Uterus (tissue), 2 donors: ENCODE results near the gene KRT6C.

ENCODE experiments used
- POLR2A ChIP-seq, 2 donors: fragments of 450-650 bp; IDR thresholded peaks; one replicate each; pipeline ENCODE4 v1.6.1; 2016; ENCODE audit warnings: antibody characterized with exemption in 2 of 2, mild to moderate bottlenecking in 1 of 2, moderate library complexity in 1 of 2
- TF ChIP-seq, protein P1 (sequence below), 4 experiments: fragments of 200-600 bp in 2 of 4; fragments of 450-650 bp in 2 of 4; sonication (generic) in 2 of 4; IDR thresholded peaks; one replicate each; pipeline ENCODE4 v1.5.1; 2016 to 2019; ENCODE audit warnings: antibody characterized with exemption in 4 of 4, mild to moderate bottlenecking in 2 of 4, moderate library complexity in 1 of 4

DNA sequence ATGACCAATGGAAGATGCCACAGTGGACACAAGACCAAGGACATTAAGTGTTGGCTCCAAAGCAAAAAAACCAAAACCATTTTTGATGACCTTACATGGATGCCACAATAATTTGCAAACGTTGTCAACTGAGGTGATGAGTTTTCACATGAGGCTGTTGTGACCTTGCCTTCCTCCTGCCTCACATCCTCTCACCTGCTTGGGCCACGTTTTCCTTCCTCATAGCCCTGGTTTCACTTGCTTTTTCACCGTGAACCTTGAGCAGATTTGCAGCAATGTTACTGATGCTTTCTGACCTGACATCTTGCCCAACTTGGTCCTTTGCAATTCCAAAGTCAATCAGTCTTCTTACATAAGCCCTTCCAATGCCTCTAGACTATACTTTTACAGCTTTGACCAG is 25.4 kb downstream of the KRT6C start:
- TF ChIP-seq, protein P1, sequence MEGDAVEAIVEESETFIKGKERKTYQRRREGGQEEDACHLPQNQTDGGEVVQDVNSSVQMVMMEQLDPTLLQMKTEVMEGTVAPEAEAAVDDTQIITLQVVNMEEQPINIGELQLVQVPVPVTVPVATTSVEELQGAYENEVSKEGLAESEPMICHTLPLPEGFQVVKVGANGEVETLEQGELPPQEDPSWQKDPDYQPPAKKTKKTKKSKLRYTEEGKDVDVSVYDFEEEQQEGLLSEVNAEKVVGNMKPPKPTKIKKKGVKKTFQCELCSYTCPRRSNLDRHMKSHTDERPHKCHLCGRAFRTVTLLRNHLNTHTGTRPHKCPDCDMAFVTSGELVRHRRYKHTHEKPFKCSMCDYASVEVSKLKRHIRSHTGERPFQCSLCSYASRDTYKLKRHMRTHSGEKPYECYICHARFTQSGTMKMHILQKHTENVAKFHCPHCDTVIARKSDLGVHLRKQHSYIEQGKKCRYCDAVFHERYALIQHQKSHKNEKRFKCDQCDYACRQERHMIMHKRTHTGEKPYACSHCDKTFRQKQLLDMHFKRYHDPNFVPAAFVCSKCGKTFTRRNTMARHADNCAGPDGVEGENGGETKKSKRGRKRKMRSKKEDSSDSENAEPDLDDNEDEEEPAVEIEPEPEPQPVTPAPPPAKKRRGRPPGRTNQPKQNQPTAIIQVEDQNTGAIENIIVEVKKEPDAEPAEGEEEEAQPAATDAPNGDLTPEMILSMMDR (IDR thresholded peaks at IDR 0.05), result no peak
- no peak for TF ChIP-seq POLR2A (IDR thresholded peaks at IDR 0.05)
